HG02970 (cell line): ENCODE data around the gene DHRS1.
A peak's percentile ranks its signal among the peaks of the same experiment; 100 is the strongest.

ENCODE experiments used
- ATAC-seq: cut with Tn5 transposase; IDR thresholded peaks from one replicate; pipeline ENCODE4 v1.9.1; 2021; ENCODE audit warnings: mild to moderate bottlenecking, moderate library complexity, moderate number of reproducible peaks; ENCODE audit not compliant: unreplicated experiment, low FRiP score

The DHRS1 gene

DNA sequence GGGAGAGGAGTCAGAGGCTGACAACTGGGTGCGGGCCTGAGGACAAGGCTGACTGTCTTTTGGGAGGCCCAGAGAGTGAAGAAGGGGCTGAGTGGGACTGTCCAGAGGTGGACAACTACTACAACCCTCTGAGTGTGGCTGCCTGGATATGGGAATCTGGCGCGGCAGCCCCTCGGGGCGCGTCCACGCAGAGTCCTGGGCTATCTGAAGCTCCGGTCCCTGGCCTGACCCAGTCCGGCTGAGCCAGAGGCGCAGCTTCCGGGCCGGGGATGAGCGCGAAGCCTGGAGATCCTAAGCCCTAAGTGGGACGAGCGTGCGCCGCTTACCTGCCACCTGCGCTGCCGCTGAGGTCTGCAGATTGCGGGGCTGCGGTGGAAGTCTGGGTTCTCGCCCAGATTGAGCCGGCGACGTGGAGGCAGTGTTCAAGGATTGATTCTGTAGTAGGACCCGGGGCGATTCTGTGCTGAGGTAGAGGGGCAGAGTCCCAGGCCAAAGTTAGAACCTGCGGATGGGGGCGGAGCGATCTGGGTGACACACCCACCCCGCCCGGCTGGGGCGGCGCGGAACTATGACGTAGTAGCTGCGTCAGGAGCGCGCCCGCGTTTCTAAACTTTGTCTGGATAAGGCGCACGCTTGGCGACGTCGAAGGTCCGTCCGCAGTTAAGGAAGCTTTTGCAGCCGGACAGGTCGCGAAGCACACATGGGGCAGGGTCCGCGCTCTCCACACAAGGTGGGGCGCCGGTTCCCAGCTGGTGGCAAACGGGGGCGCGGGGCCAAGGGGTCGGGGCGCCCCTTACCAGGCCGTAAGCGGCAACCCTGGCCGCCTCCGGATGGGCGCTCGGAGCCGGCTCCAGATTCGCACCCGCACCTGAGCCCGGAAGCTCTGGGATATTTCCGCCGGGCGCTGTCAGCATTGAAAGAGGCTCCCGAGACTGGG lies at the start of gene DHRS1, which contains the start of gene NOP9:
Gene DHRS1 (minus strand): TSS at position 526 of the 937 bp plus-strand sequence. CDS start 674 bp downstream, outside the sequence.
Gene NOP9 (plus strand): TSS at position 596 of the 937 bp plus-strand sequence. CDS start 105 bp downstream, at position 701.
- peak; percentile 78 for ATAC-seq

DNA sequence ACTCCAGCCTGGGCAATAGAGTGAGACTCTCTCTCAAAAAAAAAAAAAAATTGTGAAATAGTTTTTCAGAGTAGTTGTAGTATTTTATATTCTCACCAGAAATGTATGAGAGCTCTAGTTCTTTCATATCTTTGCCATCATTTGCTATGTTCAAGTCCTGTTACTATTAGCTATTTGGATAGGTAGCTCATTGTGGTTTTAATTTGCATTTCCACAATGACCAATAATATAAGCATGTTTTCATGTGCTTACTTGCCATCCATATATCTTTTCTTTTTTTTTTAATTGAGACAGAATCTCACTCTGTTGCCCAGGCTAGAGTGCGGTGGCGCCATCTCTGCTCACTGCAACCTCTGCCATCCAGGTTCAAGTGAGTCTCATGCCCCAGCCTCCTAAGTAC lies 48.6 kb upstream of the DHRS1 start:
- ATAC-seq, result no peak

DNA sequence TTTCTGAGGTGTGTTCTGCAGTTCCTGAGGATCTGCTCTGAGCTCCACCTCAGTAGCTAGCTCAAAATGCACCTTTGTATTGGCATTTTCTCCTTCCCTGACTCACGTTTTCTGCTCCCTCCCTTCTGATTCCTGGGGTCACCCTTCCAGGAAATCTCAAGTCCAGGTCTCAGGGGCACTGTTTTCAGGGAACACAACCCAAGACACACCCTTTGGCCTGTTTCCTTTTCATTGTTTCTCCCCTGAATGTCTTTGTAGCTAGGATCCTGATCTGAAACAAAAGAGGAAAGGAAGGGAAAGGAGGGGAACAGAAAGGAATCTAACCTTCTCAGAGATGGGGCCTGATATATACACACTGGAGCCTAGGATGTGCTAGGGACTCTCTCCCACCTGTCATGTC lies 47.6 kb upstream of the DHRS1 start:
- no peak for ATAC-seq

DNA sequence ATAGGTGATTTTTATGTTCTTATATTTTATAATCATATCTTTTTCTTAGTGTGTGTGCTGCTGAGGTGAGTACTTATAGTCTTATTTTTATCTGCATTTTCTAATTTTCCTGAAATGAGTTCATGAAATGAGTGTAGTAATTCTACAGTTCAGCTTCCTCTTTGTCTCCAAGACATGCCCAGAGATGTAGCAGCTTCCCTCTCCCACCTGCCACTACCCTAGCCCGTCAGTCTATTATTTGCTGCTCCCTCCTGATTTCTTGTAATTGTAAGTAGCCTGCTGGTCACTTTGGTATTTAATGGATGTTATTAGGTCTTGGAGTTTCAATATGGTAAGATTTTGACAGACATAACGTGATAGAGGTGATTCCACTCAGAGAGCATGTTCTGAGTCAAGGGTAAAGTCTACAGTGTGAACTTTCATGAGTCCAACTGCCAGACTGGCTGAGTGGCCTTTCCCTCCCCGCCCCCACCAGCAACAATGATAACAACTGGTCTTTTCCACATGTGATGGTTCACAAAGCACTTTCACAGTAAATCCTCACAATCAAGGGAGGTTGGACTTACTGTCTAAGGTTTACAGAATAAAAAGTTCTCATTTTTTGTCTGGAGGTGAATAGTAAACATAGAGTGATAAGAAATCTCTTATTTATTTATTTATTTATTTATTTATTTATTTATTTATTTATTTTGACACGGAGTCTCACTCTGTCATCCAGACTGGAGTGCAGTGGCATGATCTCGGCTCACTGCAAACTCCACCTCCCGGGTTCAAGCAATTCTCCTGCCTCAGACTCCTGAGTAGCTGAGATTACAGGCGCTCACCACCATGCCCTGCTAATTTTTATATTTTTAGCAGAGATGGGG lies 44.4 kb upstream of the DHRS1 start:
- no peak for ATAC-seq

DNA sequence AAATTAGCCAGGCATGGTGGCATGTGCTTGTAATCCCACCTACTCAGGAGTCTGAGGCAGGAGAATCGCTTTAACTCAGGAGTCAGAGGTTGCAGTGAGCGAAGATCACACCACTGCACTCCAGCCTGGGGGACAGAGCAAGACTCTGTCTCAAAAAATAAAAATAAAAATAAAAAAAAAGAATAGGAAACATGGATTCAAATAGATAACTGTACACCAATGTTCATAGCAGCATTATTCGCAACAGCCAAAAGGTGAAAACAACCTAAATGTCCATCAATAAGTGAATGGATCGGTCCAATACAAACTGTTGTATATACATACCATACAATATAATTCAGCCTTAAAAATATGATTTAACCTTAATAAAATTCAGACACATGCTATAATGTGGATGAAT lies 43.3 kb upstream of the DHRS1 start:
- no peak for ATAC-seq

DNA sequence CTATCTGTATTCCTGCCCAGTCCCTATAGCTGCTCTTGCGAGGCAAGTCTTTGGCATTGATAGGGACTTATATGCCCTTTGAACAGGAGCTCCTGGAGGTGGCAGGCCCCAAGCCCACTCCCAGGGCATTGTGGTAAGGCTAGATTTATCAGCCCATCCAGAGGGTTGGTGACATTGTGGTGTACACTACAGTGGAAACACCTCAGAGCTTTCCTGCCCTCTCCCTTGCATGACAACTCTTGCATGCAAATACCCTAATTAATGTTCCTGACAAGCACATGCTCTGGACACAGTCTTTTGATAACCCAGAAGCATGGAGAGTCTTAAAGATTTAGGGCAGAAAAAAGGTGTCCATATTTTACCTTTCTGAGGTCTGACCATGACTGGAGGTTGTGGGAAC lies 41.0 kb upstream of the DHRS1 start:
- ATAC-seq, result no peak

DNA sequence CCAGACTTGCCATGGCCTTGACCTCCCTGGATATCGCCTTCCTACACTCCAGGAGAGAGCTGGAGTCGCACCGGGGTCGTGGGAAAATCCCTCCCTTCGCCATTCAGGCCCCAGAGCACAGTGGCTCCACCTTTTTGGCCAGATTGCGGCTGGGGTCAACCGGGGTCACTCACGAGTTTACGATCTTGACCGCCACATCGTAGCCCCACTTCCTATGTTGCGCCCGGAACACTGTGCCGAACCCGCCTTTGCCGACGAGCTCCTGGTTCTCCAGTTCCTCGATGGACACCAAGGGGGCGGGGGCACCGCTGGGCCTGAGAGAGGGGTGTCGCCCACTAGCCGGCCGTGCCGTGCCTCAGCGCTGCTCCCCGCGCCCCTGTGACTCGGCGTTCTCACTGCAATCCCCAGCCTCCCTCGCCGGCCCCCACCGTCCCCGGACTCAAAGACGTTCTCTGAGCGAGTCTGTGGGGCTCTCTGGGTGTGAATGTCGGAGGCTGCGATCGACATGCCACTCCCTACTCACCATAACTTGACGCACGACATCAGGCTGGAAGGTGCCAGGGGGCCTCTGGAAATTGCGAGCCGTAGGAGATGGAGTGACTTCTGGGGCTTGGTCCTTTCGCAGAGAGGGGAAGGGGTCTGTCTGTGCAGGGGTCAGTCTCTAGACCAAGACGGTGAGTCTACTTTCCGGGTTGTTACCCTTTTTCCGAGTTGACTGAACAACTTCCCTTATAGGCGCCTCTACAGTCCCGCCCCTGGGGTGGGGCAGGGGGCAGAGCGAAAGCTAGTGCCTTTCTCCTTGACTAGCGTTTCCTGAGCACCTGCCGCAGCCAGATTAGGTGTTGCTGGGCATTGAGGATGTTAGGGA lies 39.9 kb upstream of the DHRS1 start, which contains the start of gene RIPK3:
Gene RIPK3 (minus strand): TSS at position 708 of the 868 bp plus-strand sequence. CDS start 165 bp downstream, at position 543.
- ATAC-seq, result no peak

DNA sequence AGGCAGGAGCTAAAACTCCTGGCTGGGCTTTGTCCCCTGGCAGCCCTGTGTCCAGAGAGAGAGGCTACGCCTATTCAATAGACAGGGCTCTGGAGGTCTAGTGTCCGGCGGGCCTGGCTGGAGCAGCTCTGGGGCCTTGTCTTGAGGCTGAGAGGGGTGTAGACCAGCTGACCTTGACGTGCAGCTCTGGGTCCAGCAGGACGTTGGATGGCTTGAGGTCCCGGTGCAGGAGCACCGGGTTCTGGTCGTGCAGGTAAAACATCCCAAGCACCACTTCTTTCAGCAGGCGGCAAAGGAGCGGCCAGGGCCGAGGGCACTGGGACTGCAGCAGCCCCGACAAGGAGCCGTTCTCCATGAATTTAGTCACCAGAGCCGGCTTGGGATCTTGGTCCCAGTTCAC lies 39.3 kb upstream of the DHRS1 start:
- ATAC-seq, result no peak

DNA sequence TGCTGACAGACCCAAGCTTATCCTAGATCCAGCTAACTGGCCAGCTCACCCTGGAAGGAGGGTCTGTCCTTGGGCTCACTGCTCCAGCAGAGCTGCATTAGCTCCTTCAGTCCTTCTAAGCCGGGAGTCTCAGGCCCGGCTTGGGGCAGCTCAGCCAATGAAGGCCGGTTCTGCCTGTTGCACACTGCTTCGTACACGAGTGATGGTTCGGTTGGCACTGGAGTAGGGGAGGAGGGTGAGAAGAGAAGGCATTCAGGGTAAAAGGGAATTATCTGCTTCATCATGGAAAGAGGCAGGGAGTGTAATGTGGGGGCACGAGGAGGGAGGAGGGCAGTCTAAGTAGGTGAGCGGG lies 38.2 kb upstream of the DHRS1 start:
- ATAC-seq, result no peak

DNA sequence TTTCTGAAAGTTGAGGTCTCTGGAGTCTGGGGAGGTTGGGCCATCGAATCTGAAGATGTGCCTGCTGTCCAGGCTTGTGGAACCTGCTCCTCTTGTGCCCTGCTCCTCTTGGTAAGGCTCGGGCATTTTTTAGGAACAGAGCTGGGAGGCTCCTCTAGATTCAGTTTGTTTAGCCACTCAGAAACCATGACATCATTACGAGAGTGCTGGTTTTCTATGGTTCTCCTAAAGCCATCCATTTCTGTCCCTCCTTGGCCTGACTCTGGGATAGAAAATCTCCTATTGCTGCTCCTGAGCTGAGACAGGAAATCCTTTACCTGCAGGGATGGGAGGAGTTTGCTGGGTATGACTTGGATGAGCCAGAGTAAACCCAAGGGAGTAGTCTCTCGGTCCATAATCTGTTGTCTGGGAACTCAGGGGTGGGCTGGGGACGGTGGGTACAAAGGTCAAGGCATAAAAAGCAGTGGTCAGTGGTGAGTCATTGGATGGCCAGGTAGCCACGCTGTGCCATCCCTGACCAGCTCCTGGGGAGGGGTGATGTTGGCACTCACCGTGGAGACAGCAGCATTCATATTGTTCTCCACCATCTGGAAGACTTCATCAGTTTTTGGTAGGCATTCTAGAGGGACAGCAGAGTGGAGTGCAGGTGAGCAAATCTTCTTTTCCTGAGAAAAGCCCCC lies 37.7 kb upstream of the DHRS1 start:
- no peak for ATAC-seq

DNA sequence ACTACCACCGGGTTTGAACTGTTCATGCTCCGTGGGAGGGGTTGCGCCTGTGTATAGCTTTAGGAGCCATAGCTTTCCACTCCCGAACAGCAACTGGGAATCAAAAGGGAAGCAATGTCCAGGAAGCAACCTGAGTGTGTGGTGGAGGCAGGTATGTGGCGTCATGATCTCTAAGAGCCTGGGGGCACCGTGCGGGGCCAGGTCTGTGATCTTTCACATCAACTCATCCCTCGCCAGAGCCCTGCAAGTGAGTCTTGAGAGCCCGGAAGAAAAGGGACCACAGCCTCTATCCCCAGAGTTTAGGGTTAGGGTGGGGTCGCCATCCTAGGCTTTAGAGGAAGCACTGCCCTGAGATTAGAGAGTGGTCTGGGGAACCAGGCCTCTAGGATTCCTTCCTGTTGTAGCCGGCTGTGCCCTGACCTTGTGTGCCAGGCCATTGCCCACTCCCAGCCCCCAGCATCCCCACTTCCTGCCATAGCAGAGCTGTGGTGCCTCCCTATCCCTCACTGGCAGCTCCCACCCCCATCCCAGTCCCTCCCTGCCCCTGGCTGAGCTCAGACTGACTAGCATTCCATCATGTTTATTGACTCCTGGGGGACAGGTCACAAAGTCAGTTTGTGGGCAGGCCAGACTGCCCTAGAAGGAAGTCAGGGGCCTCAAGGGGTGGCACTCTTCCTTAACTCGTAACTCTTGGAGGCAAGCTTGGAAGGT lies 36.0 kb upstream of the DHRS1 start:
- ATAC-seq, result no peak

DNA sequence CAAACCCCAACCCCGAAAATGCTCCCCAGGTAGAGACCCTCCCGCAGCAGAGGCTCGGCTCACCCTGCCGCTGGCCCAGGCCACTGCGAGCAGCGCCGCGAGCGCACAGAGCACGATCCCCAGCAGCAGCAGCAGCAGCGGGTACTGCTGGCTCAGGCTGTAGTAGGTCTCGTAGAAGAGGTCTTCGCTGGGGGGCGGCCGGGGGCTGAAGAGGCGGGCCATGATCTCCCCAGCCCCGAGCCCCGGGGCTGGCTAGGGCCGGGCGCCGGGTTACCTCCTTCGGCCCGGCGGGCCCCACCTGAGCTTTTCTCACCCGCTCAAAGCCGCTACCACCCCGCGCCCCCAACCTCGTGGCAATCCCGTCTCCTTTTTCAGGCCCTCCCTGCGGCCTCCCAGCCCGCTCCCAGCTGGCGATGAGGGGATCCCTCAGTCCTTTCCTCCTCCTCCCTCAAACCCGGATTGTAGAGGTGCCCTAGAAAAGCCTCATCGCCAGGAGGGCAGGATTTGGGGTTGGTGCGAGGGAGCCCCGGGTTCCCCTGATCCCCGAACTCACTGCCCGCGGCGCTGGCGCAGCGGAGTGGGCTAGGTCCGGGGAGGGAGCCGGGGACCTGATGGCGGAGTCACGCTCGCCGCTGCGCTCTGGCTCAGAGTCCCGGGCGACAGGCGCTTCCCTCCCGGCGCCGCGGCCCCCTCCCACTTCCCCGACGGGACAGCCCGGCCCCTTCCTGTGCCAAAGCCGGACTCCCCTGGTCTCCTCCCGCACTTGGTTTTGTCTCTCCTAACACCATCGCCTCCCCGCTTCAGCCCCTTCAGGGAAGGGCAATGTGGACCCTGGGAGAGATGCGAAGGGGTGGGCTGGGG lies 35.1 kb upstream of the DHRS1 start, which contains the start of gene ADCY4:
Gene ADCY4 (minus strand): TSS at position 641 of the 861 bp plus-strand sequence. CDS start 419 bp downstream, at position 222.
- no peak for ATAC-seq

DNA sequence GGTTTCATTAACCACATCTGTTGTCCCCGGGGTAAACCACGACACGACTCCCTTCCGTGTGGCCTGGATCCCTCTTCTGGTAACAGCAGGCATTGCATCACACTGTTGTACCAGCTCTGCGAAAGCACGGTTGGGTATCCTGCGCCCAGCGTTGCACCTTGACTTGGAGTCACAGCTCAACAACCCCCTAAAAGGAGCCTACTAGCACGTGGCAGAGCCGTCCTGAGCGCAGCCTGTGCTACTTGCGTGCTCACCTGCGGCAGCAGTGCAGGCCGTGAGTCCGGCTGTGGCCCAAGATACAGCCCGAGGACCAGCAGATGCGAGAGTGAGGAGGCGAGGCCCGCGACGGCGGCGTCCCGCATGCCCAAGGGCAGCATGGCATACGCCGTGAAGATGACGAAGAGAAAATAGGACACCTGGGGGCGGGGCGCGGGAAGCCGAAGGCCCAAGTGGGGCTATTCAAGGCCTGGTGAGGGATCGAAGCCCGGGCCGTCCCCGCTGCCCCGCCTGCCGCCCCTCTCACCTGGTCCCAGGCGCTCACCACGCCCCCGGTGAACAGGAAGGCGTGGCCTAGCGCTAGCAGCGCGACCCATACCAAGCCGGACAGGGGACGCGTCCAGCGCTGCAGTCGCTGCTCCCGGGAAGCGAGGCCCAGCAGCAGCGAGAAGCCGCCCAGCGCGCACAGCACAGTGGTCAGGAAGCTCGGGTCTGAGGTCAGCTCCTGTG lies 32.9 kb upstream of the DHRS1 start:
- peak; percentile 51 for ATAC-seq

DNA sequence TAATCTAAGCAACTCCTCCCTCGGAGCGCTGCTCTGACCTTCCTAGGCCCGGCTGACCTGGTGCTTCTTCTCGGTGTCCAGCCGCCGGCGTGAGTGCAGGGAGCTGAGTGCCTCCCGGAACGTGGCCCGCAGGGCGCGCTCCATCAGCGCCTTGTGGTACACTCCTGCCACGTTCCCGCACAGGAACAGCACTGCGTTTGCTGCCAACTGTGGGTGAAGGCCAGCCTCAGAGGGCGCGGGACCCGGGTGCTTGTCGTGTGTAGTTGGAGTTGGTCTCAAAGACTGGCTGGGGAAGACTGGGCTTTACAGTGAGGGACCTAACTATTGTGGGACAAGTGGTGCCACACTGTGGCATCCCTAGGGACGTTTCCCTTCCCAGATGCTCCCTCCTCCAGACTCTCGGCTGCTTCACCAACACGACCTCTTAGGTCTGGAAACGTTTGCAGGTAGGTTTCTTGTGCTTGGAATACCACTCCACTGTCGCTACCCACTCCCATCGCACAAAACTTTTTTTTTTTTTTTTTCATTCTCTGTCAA lies 32.2 kb upstream of the DHRS1 start:
- ATAC-seq, result no peak

DNA sequence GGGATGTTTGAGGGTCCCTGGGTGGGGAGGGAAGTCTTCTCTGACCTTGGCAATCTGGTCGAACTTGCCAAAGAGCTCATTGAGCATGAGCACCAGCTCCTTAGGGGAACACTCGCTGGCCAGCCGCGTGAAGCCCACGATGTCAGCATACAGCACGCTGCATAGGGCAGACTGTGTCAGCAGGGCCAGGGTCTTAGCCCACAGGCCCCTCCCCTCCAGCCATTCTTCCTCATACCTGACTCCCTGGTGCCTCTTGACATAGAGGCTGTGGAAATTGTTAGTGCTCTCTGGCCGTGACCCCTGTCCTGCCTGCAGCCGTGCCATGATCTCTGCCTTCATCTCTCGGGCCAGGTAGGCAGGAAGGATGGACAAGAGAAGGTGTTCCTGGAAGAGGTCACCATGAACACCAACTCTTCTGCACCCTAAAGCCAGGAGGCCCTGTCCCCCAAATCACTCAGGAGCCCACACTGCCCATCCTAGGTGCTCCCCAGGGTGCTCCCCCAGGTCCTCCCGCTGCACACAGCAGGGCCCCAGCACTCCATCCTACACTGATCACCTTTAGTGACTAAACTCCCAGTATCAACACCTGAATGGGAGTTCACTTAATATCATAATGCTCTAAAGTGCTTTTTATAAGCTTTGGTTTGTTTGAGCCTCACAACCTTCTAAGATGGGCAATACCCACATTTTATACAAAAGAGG lies 31.5 kb upstream of the DHRS1 start:
- no peak for ATAC-seq

DNA sequence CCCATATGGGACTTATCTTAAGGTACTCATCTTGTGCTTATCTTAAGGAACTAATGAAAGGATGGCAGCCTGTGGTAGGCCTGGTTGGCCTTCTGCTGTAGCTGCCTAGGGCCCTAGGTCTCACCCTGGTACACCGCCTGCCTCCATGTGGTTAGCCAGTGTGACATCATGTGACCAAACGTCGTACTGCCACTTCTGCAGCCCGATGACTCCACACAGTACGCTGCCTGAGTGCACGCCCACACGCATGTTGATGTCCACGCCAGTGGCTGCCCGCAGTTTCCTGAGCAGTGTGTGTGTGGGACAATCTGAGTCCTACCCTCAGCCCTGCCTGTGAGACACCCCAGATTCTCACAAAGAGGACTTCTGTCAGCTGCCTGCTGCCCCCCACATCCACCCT lies 30.2 kb upstream of the DHRS1 start:
- no peak for ATAC-seq
